Keratinocyte (primary cell): Measurements from ENCODE around the gene SPATA16. TPM values are rescaled to one million over a fixed set of nuclear protein-coding genes. Genes with fewer than 3 reads are reported as not detected.

ENCODE experiments used
- DNase-seq: peaks from one replicate; pipeline ENCODE4 v3.0.0-alpha.2; 2011; ENCODE audit warnings: low read depth, missing footprints, low spot score
- FAIRE-seq: peaks from 2 replicates; lab custom pipeline; 2011; peaks lifted over from hg19 to GRCh38; lab: Jason Lieb, UNC
- H2AFZ ChIP-seq: 2 replicates; pipeline ENCODE4 v1.6.0; 2012; ENCODE audit warnings: low read length, control low read depth, inconsistent platforms; ENCODE audit not compliant: control insufficient read depth
- H3K27ac ChIP-seq: 2 replicates; pipeline ENCODE4 v1.5.1; 2011; ENCODE audit warnings: low read length; ENCODE audit not compliant: control insufficient read depth, insufficient read depth
- H3K27me3 ChIP-seq: 3 replicates; pipeline ENCODE4 v1.6.0; 2011; ENCODE audit warnings: low read length; ENCODE audit not compliant: control insufficient read depth, insufficient read depth; ENCODE audit errors: extremely low read depth
- H3K36me3 ChIP-seq, 2 experiments: 2 replicates in 1 of 2; 3 replicates in 1 of 2; pipeline ENCODE4 v1.5.1; 2011; ENCODE audit warnings: low read length in 2 of 2, mild to moderate bottlenecking in 1 of 2; ENCODE audit not compliant: control insufficient read depth in 2 of 2, insufficient read depth in 2 of 2; ENCODE audit errors: extremely low read depth in 1 of 2
- H3K4me1 ChIP-seq: 3 replicates; pipeline ENCODE4 v1.5.1; 2011; ENCODE audit warnings: low read length; ENCODE audit not compliant: control insufficient read depth, insufficient read depth; ENCODE audit errors: extremely low read depth
- H3K4me2 ChIP-seq: 3 replicates; pipeline ENCODE4 v1.6.0; 2011; ENCODE audit warnings: low read depth, low read length; ENCODE audit not compliant: control insufficient read depth, insufficient read depth; ENCODE audit errors: extremely low read depth
- H3K4me3 ChIP-seq, 3 experiments: fragments of 200-600 bp in 1 of 3; sonication (generic) in 1 of 3; 2 replicates in 2 of 3; 3 replicates in 1 of 3; pipeline ENCODE4 v1.5.1; 2011 to 2016; ENCODE audit warnings: low read length in 3 of 3, mild to moderate bottlenecking in 3 of 3, control low read depth in 2 of 3, inconsistent platforms in 1 of 3, low read depth in 1 of 3, mixed read lengths in 1 of 3, mixed run types in 1 of 3, moderate library complexity in 1 of 3; ENCODE audit not compliant: control insufficient read depth in 2 of 3, insufficient read depth in 2 of 3; ENCODE audit errors: extremely low read depth in 1 of 3
- H3K79me2 ChIP-seq: 2 replicates; pipeline ENCODE4 v1.6.0; 2012; ENCODE audit warnings: low read length; ENCODE audit not compliant: control insufficient read depth, insufficient read depth
- H3K9ac ChIP-seq: 3 replicates; pipeline ENCODE4 v1.6.0; 2011; ENCODE audit warnings: low read length; ENCODE audit not compliant: control insufficient read depth, insufficient read depth; ENCODE audit errors: extremely low read depth
- H3K9me1 ChIP-seq: 3 replicates; pipeline ENCODE4 v1.6.0; 2011; ENCODE audit warnings: low read length; ENCODE audit not compliant: control insufficient read depth, insufficient read depth; ENCODE audit errors: extremely low read depth
- H3K9me3 ChIP-seq: 2 replicates; pipeline ENCODE4 v1.5.1; 2012; ENCODE audit warnings: low read depth, low read length; ENCODE audit not compliant: control insufficient read depth
- H4K20me1 ChIP-seq: 3 replicates; pipeline ENCODE4 v1.6.0; 2011; ENCODE audit warnings: low read length; ENCODE audit not compliant: control insufficient read depth, insufficient read depth; ENCODE audit errors: extremely low read depth
- EZH2 ChIP-seq: IDR thresholded peaks from one replicate; pipeline ENCODE4 v1.6.1; 2012; ENCODE audit warnings: inconsistent platforms, mild to moderate bottlenecking, low read length, moderate library complexity
- dilution Hi-C: fragments of 300-500 bp; cut with MboI; formaldehyde crosslinking; loops from one replicate; pipeline ENCODE4 v1.7.0; 2020; ENCODE audit warnings: low sequenced_read_pairs; ENCODE audit not compliant: extremely low pct_ligation_motif_present
- polyA plus RNA-seq, 5 experiments: library from polyadenylated mRNA; depleted of rRNA in 3 of 5; stranded (reverse) in 3 of 5; stranded (forward) in 1 of 5; unstranded in 1 of 5; fragments of >200 nt; gene quantifications; 1 replicate in 1 of 5; 2 replicates in 3 of 5; 3 replicates in 1 of 5; pipeline versions ENCODE4 v1.2.1 to v1.2.3, GENCODE V29; 2011 to 2012; ENCODE audit warnings: missing spikeins in 2 of 5, low read depth in 1 of 5, low replicate concordance in 1 of 5
- TF ChIP-seq, protein P1 (sequence below), 3 experiments: IDR thresholded peaks in 1 of 3; conservative IDR thresholded peaks in 1 of 3; optimal IDR thresholded peaks in 1 of 3; 2 replicates in 2 of 3; 3 replicates in 1 of 3; pipeline versions ENCODE3 to v1.5.1; 2011; ENCODE audit warnings: low read length in 3 of 3, mild to moderate bottlenecking in 3 of 3, moderate library complexity in 2 of 3, control low read depth in 1 of 3, inconsistent platforms in 1 of 3; ENCODE audit not compliant: insufficient read depth in 2 of 3; ENCODE audit errors: extremely low read depth in 1 of 3

The SPATA16 gene
- polyA plus RNA-seq, 1 donor (not counting 4 experiments of a cell fraction or from before 2014, with no cell fraction given) = not detected

DNA sequence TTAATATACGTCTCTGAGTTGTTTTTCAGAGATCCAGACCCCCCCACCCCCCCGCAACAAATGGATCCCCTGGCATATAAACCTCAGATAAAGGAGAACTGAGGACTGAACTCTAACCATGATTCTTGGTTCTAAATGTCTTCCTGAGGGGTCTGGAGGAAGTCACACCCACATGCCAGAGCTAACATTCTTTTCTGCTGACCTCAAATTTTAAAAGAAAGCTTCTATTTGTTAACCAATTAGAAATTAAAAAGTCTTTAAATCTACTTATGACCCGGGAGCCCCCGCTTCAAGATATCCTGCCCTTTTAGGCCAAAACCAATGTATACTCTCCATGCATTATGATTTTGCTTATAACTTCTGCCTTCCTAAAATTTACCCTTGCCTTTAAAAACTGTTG, 202.2 kb downstream of the SPATA16 start:
- Histone ChIP-seq H3K4me3 (no peak overlapping the region), H3K4me2 (no peak overlapping the region), H3K27me3 (no peaks in the 10 kb centered on the region), H3K9me3 (no peaks in the 10 kb centered on the region), H3K79me2 (no peaks in the 10 kb centered on the region), H3K36me3 (no peaks in the 10 kb centered on the region), H3K27ac (no peak overlapping the region), H3K9me1 (no peaks in the 10 kb centered on the region), H2AFZ (no peak overlapping the region), H3K9ac (no peak overlapping the region), H3K4me1 (no peaks in the 10 kb centered on the region), H4K20me1 (no peaks in the 10 kb centered on the region)
- FAIRE-seq (no peak), DNase-seq (no peak)
- TF ChIP-seq, protein P1, sequence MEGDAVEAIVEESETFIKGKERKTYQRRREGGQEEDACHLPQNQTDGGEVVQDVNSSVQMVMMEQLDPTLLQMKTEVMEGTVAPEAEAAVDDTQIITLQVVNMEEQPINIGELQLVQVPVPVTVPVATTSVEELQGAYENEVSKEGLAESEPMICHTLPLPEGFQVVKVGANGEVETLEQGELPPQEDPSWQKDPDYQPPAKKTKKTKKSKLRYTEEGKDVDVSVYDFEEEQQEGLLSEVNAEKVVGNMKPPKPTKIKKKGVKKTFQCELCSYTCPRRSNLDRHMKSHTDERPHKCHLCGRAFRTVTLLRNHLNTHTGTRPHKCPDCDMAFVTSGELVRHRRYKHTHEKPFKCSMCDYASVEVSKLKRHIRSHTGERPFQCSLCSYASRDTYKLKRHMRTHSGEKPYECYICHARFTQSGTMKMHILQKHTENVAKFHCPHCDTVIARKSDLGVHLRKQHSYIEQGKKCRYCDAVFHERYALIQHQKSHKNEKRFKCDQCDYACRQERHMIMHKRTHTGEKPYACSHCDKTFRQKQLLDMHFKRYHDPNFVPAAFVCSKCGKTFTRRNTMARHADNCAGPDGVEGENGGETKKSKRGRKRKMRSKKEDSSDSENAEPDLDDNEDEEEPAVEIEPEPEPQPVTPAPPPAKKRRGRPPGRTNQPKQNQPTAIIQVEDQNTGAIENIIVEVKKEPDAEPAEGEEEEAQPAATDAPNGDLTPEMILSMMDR (optimal IDR thresholded peaks at IDR 0.05 in 1 of 3, IDR thresholded peaks at IDR 0.05 in 1 of 3, conservative IDR thresholded peaks at IDR 0.05 in 1 of 3; ENCODE audit: extremely low read depth in 1 of 3, insufficient read depth in 2 of 3, low read length in 3 of 3) = no peak
- no peak for TF ChIP-seq EZH2
- dilution Hi-C loops = no loop called here

DNA sequence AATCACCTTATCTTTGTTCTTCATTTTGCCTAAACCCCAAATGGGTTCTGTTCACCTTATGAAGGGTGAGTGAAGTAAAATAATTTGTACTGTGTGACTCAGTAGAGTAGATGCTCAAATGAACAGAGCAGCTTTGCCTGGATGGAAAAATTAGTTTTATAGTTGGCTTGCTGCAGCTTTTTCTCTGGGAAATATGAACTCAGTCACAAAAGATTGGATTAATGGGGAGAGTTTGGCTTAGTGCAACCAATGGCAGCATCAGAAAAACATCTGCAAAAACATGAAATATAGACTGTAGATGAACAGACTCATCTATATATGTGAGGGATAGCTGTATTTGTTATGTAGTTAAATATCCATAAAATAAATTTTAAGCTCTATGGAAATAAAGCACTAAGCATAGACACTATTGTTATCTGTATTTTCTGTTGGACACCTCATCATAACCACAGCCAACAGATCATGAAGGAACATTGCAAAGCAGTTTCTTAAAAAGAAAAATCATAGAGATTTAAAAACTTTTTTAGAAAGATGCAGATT, 209.2 kb downstream of the SPATA16 start:
- no peak overlapping the region for H3K9ac ChIP-seq
- dilution Hi-C loops = no loop called here
- H3K79me2 ChIP-seq = no peaks in the 10 kb centered on the region
- FAIRE-seq (no peak), DNase-seq (no peak)
- no peak overlapping the region for H2AFZ ChIP-seq
- no peak overlapping the region for H3K4me2 ChIP-seq
- no peak overlapping the region for H3K4me3 ChIP-seq
- TF ChIP-seq EZH2 = no peak
- TF ChIP-seq, protein P1 (optimal IDR thresholded peaks at IDR 0.05 in 1 of 3, IDR thresholded peaks at IDR 0.05 in 1 of 3, conservative IDR thresholded peaks at IDR 0.05 in 1 of 3; ENCODE audit: extremely low read depth in 1 of 3, insufficient read depth in 2 of 3, low read length in 3 of 3) = no peak
- no peaks in the 10 kb centered on the region for H3K27me3 ChIP-seq
- H3K9me3 ChIP-seq = no peaks in the 10 kb centered on the region
- H3K9me1 ChIP-seq = no peaks in the 10 kb centered on the region
- H3K36me3 ChIP-seq = no peaks in the 10 kb centered on the region
- H3K27ac ChIP-seq = no peak overlapping the region
- no peaks in the 10 kb centered on the region for H3K4me1 ChIP-seq
- H4K20me1 ChIP-seq = no peaks in the 10 kb centered on the region
